M059J (cell line): ENCODE measurements around the gene FGFBP1. TPM values are rescaled to one million over a fixed set of nuclear protein-coding genes. Genes with fewer than 3 reads are reported as not detected.

Experiments used
- total RNA-seq: library from RNA; depleted of rRNA; stranded (reverse); fragments of >200 nt; shearing (Covaris generic); gene quantifications from 2 replicates; pipeline ENCODE4 v1.2.3, GENCODE V29; 2014; rRNA removed

The FGFBP1 gene
- total RNA-seq, 1 experiment from 2014 or later: 0.49 TPM

Other genes starting within 250 kb of the FGFBP1 start
- 3.0 and 8.6 TPM in 2 replicates for gene BST1, start 235.7 kb downstream of the FGFBP1 start, total RNA-seq
- 0.44 and 0.99 TPM in 2 replicates for gene CD38, start 160.4 kb downstream of the FGFBP1 start, total RNA-seq
- gene FGFBP2, start 24.4 kb upstream of the FGFBP1 start, total RNA-seq: not detected in 2 replicates
- gene PROM1, start 145.3 kb upstream of the FGFBP1 start, total RNA-seq: 0.12 and 0.37 TPM in 2 replicates